ENCODE data around the gene JHY.

Gene JHY

GRCh38 chr11:122978299-122978620, 95.7 kb downstream of the JHY start:
- Histone ChIP-seq H3K4me3 (ENCODE audit: low read length) (no peak overlapping the region), H2AFZ (ENCODE audit: low read depth, low read length) (no peak overlapping the region), H3K9me3 (ENCODE audit: insufficient read depth, low read length) (no peaks in the 10 kb centered on the region)

GRCh38 chr11:122979103-122979814, 96.7 kb downstream of the JHY start:
- Histone ChIP-seq H3K79me2 (ENCODE audit: low read length) (no peaks in the 10 kb centered on the region), H3K9me3 (ENCODE audit: insufficient read depth, low read length) (no peaks in the 10 kb centered on the region), H4K20me1 (ENCODE audit: insufficient read depth, low read length) (no peaks in the 10 kb centered on the region), H2AFZ (ENCODE audit: low read depth, low read length) (no peak overlapping the region), H3K4me1 (ENCODE audit: low read length) (no peaks in the 10 kb centered on the region), H3K4me3 (ENCODE audit: low read length) (no peak overlapping the region), H3K27ac (ENCODE audit: low read length) (no peak overlapping the region), H3K27me3 (ENCODE audit: low read depth, low read length) (peaks cover 13% of the 10 kb centered on the region), H3K36me3 (replicated peaks; ENCODE audit: low read depth, low read length) (no peaks in the 10 kb centered on the region), H3K9ac (ENCODE audit: low read length) (no peak overlapping the region), H3K4me2 (ENCODE audit: low read length) (no peak overlapping the region)
- TF ChIP-seq CTCF (IDR thresholded peaks at IDR 0.05; ENCODE audit: low read depth, low read length) (no peak), EZH2phosphoT487 (IDR thresholded peaks at IDR 0.05; ENCODE audit: low read depth) (no peak)

More at GRCh38 chr11:122978299-122978620, 95.7 kb downstream of the JHY start:
- H3K36me3 ChIP-seq (replicated peaks; ENCODE audit: low read depth, low read length) = no peaks in the 10 kb centered on the region
- no peak overlapping the region for H3K27ac ChIP-seq (ENCODE audit: low read length)
- H3K4me2 ChIP-seq (ENCODE audit: low read length) = no peak overlapping the region
- H3K9ac ChIP-seq (ENCODE audit: low read length) = no peak overlapping the region
- H3K27me3 ChIP-seq (ENCODE audit: low read depth, low read length) = peaks cover 23% of the 10 kb centered on the region
- no peaks in the 10 kb centered on the region for H3K79me2 ChIP-seq (ENCODE audit: low read length)
- TF ChIP-seq EZH2phosphoT487 (IDR thresholded peaks at IDR 0.05; ENCODE audit: low read depth) (no peak), CTCF (IDR thresholded peaks at IDR 0.05; ENCODE audit: low read depth, low read length) (no peak)
- no peaks in the 10 kb centered on the region for H3K4me1 ChIP-seq (ENCODE audit: low read length)
- H4K20me1 ChIP-seq (ENCODE audit: insufficient read depth, low read length) = no peaks in the 10 kb centered on the region

- peaks cover 7% of the 10 kb centered on the region; the same call in 1 of the 2 replicates for H3K27me3 ChIP-seq (ENCODE audit: low read depth, low read length)
- H2AFZ ChIP-seq (ENCODE audit: low read depth, low read length) = no peak overlapping the region
- no peak overlapping the region for H3K4me3 ChIP-seq (ENCODE audit: low read length)
- no peak overlapping the region for H3K4me2 ChIP-seq (ENCODE audit: low read length)
- no peaks in the 10 kb centered on the region for H3K4me1 ChIP-seq (ENCODE audit: low read length)
- H4K20me1 ChIP-seq (ENCODE audit: insufficient read depth, low read length) = no peaks in the 10 kb centered on the region
- no peaks in the 10 kb centered on the region for H3K36me3 ChIP-seq (replicated peaks; ENCODE audit: low read depth, low read length)
- no peak overlapping the region for H3K9ac ChIP-seq (ENCODE audit: low read length)
- TF ChIP-seq EZH2phosphoT487 (IDR thresholded peaks at IDR 0.05; ENCODE audit: low read depth) (no peak), CTCF (IDR thresholded peaks at IDR 0.05; ENCODE audit: low read depth, low read length) (no peak)
- H3K79me2 ChIP-seq (ENCODE audit: low read length) = no peaks in the 10 kb centered on the region
- no peaks in the 10 kb centered on the region for H3K9me3 ChIP-seq (ENCODE audit: insufficient read depth, low read length)
- H3K27ac ChIP-seq (ENCODE audit: low read length) = no peak overlapping the region
Measured at GRCh38 chr11:122979815-122980595, 97.4 kb downstream of the JHY start.
